Measurements from ENCODE around the gene ZNF692.
"Not testable (repeated sequence)": the region's sequence is repeated elsewhere in the genome, so short reads cannot be mapped to it uniquely, and the experiment has no call there.

The ZNF692 gene

DNA sequence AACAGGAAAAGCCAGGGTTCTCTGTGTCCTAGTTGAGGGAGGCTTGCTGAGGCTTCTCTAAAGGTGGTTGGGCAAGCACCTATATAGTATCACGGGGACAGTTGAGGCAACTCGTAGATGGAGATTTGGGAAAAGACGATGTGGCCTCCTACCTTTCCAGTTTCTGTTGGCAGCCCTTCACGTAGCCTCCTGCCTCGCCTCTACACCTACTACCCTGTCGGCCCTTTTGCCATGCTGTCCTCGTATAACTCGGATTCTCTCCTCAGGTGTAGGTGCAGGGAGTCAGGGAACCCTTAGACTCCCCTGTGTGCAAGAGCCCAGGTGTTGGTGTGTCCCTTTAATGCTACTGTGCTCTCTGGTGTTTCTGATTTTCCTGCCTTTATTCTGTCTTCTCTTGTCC lies 10.3 kb downstream of the ZNF692 start:
- DNase-seq = no peak

GRCh38 chr1:248847956-248848561 lies 10.8 kb downstream of the ZNF692 start:
- DNase-seq = no peak

DNA sequence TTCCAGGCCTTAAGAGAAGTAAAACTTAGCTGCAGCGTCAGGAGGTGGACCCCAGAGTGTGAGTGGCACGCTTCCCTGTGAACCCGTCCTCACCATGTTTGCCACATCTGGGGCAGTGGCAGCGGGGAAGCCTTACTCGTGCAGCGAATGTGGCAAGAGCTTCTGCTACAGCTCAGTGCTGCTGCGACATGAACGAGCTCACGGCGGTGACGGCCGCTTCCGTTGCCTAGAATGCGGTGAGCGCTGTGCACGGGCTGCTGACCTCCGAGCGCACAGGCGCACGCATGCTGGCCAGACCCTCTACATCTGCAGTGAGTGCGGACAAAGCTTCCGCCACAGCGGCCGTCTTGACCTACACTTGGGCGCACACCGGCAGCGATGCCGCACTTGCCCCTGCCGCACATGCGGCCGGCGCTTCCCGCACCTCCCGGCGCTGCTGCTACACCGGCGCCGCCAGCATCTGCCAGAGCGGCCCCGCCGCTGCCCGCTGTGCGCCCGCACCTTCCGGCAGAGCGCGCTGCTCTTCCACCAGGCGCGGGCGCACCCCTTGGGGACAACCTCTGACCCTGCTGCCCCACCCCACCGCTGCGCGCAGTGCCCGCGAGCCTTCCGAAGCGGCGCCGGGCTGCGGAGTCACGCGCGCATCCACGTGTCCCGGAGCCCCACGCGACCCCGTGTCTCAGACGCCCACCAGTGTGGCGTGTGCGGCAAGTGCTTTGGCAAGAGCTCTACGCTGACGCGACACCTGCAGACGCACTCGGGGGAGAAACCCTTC lies 11.5 kb downstream of the ZNF692 start:
- no peak for DNase-seq

DNA sequence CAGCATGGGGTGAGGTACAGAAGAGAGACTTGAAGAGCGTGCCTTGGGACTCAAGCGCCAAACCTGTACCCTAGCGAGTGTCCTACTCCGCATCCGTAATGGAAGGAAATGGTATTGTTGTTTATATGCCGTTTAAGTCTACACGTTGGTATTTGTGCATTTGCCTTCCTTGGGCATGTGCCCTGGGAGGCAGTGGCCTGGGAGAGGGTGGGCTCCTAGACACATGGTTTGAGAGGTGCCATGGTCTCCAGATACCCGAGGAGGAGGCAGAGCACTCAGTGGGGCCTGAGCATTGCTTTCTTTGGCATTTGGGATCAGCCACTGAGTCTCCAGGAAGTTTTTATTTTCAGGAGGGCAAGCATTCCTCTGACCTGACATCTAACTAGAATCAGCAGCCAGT lies 14.4 kb downstream of the ZNF692 start:
- DNase-seq = no peak

DNA sequence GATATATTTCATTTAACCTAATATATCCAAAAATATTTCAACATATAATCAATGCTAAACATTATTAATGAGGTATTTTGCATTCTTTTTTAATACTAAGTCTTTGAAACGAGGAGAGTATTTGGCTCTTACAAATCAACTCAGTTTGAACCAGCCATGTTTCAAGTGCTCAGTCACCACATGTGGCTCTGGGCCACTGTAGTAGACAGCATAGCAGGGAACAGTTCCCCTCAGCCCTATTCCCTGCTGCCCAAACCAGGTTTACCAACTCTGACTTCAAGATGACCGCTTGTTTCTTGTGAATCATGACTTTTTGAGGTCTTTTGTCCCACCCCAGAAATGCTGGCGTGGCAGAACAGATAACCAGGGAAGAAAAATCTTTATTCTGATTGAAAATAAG lies 15.2 kb downstream of the ZNF692 start:
- DNase-seq = no peak

GRCh38 chr1:248842781-248843331 lies 16.0 kb downstream of the ZNF692 start:
- no peak for DNase-seq

GRCh38 chr1:248841702-248842395 lies 17.0 kb downstream of the ZNF692 start:
- peak; percentile 42 for DNase-seq

GRCh38 chr1:248840946-248841345 lies 17.9 kb downstream of the ZNF692 start:
- DNase-seq = no peak

GRCh38 chr1:248839168-248839555 lies 19.7 kb downstream of the ZNF692 start:
- no peak for DNase-seq

GRCh38 chr1:248838357-248839167 lies 20.3 kb downstream of the ZNF692 start:
- DNase-seq = peak; percentile 91

GRCh38 chr1:248837781-248838356 lies 21.0 kb downstream of the ZNF692 start, which contains the start of gene ZNF672:
TSS of gene ZNF672 (plus strand) at chr1:248838224. CDS start at chr1:248847275, 9,051 bp downstream.
- DNase-seq = peak; percentile 98

GRCh38 chr1:248837045-248837780 lies 21.7 kb downstream of the ZNF692 start:
- no peak for DNase-seq

DNA sequence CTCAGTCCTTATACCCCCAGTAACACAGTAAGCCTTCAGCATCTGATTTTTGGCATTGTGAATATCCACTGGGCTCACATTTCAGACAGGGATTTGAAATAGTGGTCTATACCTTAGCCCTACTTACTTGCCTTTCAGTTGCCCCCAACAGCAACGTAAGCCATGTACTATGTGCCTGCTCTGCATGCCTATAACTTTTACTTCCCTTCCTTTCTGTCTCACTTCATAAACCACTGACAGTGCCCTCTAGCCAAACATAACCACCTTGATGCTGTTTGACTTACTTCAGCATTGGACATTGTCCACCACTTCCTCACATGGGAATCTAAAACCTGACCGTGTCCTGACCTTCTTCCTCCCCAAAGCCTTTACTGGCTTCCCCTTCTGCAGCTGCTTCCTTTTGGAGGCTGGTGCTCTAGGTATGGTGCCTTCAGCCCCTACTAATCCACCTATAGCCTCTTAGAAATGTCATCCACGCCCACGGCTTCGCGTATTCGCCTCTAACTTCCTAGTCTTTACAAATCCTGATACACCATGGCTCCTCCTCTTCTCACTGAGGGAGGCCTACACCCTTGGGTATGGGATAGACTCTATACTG lies 24.4 kb downstream of the ZNF692 start:
- no peak for DNase-seq

GRCh38 chr1:248831842-248832241 lies 27.0 kb downstream of the ZNF692 start:
- no peak for DNase-seq

DNA sequence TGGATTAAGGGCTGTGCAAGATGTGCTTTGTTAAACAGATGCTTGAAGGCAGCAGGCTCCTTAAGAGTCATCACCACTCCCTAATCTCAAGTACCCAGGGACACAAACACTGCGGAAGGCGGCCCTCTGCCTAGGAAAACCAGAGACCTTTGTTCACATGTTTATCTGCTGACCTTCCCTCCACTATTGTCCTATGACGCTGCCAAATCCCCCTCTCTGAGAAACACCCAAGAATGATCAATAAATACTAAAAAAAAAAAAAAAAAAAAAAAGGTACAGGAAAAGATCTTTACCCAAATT lies 28.2 kb downstream of the ZNF692 start:
- not testable (repeated sequence) for DNase-seq

- DNase-seq = no peak
Measured at GRCh38 chr1:248828845-248829244, 30.0 kb downstream of the ZNF692 start.

DNA sequence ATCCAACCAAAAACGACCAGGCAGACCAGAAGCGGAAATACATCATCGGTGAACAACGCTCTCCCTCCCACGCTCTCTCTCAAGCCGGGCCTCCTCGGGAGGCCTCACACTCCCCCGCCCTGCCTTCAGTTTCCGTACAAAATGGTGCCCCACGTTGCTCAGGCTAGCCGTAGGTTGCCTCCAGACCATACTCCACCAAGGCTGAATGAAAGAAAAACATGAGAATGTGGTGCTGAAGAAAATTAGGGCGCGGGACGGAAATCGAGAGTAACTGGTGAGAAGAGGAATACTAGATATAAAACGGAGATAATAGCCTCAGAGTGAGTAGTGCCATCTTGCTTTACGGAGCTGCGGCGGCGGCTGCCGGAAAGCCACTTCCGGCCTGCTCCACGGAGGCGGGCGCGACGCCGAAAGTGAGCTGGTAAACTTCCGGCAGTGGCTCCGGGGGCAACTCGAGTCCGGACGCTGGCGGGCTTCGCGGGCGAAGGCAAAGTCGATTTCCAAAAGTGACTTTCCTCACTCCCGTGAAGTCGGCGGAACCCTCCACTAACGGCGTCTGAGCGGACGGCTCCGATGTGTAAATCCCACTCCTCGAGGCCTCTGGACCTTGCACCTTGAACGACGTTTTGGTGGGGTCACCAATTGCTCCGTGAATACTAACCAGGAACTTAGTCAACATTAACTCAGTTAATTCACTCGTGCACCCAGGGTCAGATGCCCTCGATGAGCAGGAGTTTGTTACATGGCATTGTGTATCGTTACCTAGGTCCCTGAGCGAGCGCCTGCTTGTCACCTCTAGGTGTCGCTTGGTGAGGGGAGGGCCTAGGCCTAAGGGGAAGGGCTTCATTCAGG lies 32.8 kb downstream of the ZNF692 start, which contains the start of gene SH3BP5L:
Gene SH3BP5L, minus strand, starts transcription at position 7 of the 852 bp plus-strand sequence. CDS start 980 bp downstream, outside the sequence.
- peak; percentile 94 for DNase-seq

DNA sequence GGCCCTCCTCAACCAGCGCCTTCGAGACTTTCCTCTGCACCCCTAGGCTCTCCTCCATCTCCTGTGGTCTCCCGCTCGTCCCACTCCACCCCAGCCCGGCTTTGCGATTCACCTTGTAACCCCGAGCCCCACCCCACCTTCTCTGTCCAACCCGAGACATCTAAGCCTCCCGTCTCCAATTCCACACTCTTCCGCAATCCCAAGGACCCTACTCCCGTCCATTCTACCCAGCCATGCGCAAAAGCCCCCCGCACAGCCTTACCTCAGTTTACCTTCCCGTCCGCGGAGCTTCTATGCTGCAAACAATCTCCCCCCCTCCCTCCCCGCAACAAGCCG lies 33.3 kb downstream of the ZNF692 start:
- no peak for DNase-seq

DNA sequence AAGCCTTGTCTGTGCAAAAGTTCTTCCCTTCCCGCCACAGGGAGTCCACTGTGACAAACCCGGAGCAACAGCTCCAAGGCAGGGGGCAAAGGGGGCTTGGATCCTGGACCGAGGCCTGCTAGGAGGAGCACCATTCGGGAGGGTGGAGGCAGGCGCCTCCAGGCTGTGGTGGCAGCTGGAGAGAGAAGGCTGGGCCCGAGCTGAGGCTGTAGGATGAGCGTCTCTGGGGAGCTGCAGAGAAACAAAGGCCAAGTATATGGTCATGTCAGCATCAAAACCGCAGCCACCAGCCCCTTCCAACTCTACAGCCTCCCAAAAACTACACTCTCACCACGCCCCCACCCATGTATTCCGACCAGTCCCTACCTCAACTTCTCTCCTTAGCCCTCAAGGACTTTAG lies 33.7 kb downstream of the ZNF692 start:
- DNase-seq = no peak

GRCh38 chr1:248824701-248825100 lies 34.2 kb downstream of the ZNF692 start:
- no peak for DNase-seq
